ENCODE results near the gene PLAAT4.

PLAAT4 gene

GRCh38 chr11:63501236-63501635 is 35.4 kb upstream of the PLAAT4 start:
- Histone ChIP-seq H3K4me3 (replicated peaks; ENCODE audit: insufficient read depth, low read length) (no peak overlapping the region), H3K27ac (replicated peaks) (no peak overlapping the region), H3K27me3 (ENCODE audit: insufficient read depth, poor library complexity, severe bottlenecking) (no peaks in the 10 kb centered on the region)
- no peak for DNase-seq (ENCODE audit: low read depth in 1 of 2, low spot score in 1 of 2)
- TF ChIP-seq POLR2AphosphoS5 (IDR thresholded peaks at IDR 0.05; ENCODE audit: low read depth) (no peak), SPI1 (IDR thresholded peaks at IDR 0.05; ENCODE audit: borderline replicate concordance, low read depth) (no peak), GABPA (IDR thresholded peaks at IDR 0.05; ENCODE audit: low read depth) (no peak)
- TF ChIP-seq, protein P1, sequence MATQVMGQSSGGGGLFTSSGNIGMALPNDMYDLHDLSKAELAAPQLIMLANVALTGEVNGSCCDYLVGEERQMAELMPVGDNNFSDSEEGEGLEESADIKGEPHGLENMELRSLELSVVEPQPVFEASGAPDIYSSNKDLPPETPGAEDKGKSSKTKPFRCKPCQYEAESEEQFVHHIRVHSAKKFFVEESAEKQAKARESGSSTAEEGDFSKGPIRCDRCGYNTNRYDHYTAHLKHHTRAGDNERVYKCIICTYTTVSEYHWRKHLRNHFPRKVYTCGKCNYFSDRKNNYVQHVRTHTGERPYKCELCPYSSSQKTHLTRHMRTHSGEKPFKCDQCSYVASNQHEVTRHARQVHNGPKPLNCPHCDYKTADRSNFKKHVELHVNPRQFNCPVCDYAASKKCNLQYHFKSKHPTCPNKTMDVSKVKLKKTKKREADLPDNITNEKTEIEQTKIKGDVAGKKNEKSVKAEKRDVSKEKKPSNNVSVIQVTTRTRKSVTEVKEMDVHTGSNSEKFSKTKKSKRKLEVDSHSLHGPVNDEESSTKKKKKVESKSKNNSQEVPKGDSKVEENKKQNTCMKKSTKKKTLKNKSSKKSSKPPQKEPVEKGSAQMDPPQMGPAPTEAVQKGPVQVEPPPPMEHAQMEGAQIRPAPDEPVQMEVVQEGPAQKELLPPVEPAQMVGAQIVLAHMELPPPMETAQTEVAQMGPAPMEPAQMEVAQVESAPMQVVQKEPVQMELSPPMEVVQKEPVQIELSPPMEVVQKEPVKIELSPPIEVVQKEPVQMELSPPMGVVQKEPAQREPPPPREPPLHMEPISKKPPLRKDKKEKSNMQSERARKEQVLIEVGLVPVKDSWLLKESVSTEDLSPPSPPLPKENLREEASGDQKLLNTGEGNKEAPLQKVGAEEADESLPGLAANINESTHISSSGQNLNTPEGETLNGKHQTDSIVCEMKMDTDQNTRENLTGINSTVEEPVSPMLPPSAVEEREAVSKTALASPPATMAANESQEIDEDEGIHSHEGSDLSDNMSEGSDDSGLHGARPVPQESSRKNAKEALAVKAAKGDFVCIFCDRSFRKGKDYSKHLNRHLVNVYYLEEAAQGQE (IDR thresholded peaks at IDR 0.05; ENCODE audit: insufficient replicate concordance, low read depth) = no peak
- TF ChIP-seq, protein P2, sequence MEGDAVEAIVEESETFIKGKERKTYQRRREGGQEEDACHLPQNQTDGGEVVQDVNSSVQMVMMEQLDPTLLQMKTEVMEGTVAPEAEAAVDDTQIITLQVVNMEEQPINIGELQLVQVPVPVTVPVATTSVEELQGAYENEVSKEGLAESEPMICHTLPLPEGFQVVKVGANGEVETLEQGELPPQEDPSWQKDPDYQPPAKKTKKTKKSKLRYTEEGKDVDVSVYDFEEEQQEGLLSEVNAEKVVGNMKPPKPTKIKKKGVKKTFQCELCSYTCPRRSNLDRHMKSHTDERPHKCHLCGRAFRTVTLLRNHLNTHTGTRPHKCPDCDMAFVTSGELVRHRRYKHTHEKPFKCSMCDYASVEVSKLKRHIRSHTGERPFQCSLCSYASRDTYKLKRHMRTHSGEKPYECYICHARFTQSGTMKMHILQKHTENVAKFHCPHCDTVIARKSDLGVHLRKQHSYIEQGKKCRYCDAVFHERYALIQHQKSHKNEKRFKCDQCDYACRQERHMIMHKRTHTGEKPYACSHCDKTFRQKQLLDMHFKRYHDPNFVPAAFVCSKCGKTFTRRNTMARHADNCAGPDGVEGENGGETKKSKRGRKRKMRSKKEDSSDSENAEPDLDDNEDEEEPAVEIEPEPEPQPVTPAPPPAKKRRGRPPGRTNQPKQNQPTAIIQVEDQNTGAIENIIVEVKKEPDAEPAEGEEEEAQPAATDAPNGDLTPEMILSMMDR (IDR thresholded peaks at IDR 0.05; ENCODE audit: insufficient read depth, low read length) = no peak

DNA sequence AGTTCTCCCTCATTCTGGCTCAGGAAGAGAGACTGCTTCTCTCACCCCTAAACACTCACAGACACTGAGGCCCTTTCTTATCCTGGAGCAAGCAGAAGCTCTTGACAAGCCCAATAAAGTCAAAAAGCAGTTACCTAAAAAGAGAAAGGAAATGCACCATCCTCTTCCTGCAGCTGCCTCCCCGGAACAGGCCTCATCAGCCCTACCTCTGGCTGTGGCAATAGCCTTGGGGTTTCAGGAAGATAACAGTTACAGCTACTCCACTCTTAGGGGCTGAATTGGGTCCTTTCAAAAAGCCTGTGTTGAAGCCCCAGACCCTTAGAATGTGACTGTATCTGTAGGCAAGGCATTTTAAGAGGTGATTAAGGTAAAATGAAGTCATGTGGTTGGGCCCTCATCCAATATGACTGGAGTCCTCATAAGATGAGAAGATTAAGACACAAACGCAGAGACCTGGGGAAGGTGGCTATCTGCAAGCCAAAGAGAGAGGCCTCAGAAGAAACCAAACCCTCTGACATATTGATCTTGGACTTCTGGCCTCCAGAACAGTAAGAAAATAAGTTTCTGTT is 34.3 kb upstream of the PLAAT4 start:
- no peaks in the 10 kb centered on the region for H3K27me3 ChIP-seq (ENCODE audit: insufficient read depth, poor library complexity, severe bottlenecking)
- no peak overlapping the region for H3K4me3 ChIP-seq (replicated peaks; ENCODE audit: insufficient read depth, low read length)
- H3K27ac ChIP-seq (replicated peaks) = peak overlapping the region; percentile 91
- TF ChIP-seq SPI1 (IDR thresholded peaks at IDR 0.05; ENCODE audit: borderline replicate concordance, low read depth) (no peak; the same call in 1 of the 2 replicates), POLR2AphosphoS5 (IDR thresholded peaks at IDR 0.05; ENCODE audit: low read depth) (peak; percentile 54; the same call in 1 of the 2 replicates), GABPA (IDR thresholded peaks at IDR 0.05; ENCODE audit: low read depth) (no peak)
- TF ChIP-seq, protein P2 (IDR thresholded peaks at IDR 0.05; ENCODE audit: insufficient read depth, low read length) = no peak
- TF ChIP-seq, protein P1 (IDR thresholded peaks at IDR 0.05; ENCODE audit: insufficient replicate concordance, low read depth) = no peak
- DNase-seq (ENCODE audit: low read depth in 1 of 2, low spot score in 1 of 2) = peak in 1 of 2 experiments; percentile 79

- peak; percentile 92 for TF ChIP-seq POLR2AphosphoS5 (IDR thresholded peaks at IDR 0.05; ENCODE audit: low read depth)
- peak; percentile 98 for TF ChIP-seq SPI1 (IDR thresholded peaks at IDR 0.05; ENCODE audit: borderline replicate concordance, low read depth)
- TF ChIP-seq, protein P2 (IDR thresholded peaks at IDR 0.05; ENCODE audit: insufficient read depth, low read length) = no peak
- TF ChIP-seq GABPA (IDR thresholded peaks at IDR 0.05; ENCODE audit: low read depth) = peak; percentile 61
- Histone ChIP-seq H3K4me3 (replicated peaks; ENCODE audit: insufficient read depth, low read length) (no peak overlapping the region), H3K27ac (replicated peaks) (peak overlapping the region; percentile 91), H3K27me3 (ENCODE audit: insufficient read depth, poor library complexity, severe bottlenecking) (no peaks in the 10 kb centered on the region)
- DNase-seq (ENCODE audit: low read depth in 1 of 2, low spot score in 1 of 2) = peak; percentile 52 to 92
Measured at GRCh38 chr11:63503492-63503891, 33.1 kb upstream of the PLAAT4 start.

Data from HL-60 (cell line).